ENCODE data around the gene HSPA8. TPM values are rescaled to one million over a fixed set of nuclear protein-coding genes. Genes with fewer than 3 reads are reported as not detected.

HSPA8 gene
- total and polyA plus RNA-seq, 2 of the 4 experiments (the other 2 are of a cell fraction): 2,309 to 4,346 TPM

DNA sequence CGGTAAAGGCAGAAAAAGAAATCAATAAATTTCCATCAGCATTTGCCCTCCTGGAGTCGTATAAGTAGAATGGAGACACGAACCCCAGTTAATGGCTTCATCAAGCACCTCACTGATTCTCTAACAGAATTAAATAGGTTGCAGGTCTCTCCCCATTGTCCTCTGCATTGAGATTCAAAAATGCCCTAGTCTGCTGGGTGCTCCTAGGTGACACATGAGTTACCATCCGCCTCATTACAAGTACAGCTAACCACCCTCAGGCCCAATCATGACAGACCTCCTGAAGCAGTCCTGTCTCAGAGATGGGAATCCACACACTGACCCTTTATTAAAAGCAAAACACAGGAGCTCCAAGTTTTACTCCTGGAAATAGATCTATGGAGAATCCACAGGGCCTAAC lies 31.4 kb downstream of the HSPA8 start:
- Histone ChIP-seq H3K23ac (ENCODE audit: low read depth, low read length) (no peak overlapping the region), H3K4me2 (ENCODE audit: low read depth, low read length) (no peak overlapping the region), H4K91ac (ENCODE audit: insufficient read depth, low read depth, low read length) (no peak overlapping the region), H3K27me3 (ENCODE audit: control insufficient read depth, insufficient read depth, low read length) (peaks cover 17% of the 10 kb centered on the region), H3K79me1 (ENCODE audit: low read depth in 1 of 2, low read length in 2 of 2) (no peaks in the 10 kb centered on the region), H3K36me3 (ENCODE audit: control insufficient read depth, insufficient read depth, low read length) (no peaks in the 10 kb centered on the region), H3K18ac (ENCODE audit: low read depth, low read length) (no peak overlapping the region), H2BK15ac (ENCODE audit: low read depth, low read length) (no peak overlapping the region), H2AK5ac (ENCODE audit: low read depth, low read length) (no peak overlapping the region), H3K27ac (ENCODE audit: insufficient read depth, low read length) (no peak overlapping the region), H3K56ac (ENCODE audit: extremely low read depth, insufficient read depth, low read length) (no peak overlapping the region), H3K9me1 (ENCODE audit: insufficient read depth, low read length) (no peaks in the 10 kb centered on the region), H3K4me3 (ENCODE audit: insufficient read depth, low read depth, low read length) (no peak overlapping the region), H4K5ac (ENCODE audit: low read depth, low read length) (no peak overlapping the region), H4K20me1 (ENCODE audit: insufficient read depth, low read length) (no peaks in the 10 kb centered on the region), H3K4ac (ENCODE audit: low read depth, low read length) (no peak overlapping the region), H4K8ac (ENCODE audit: low read depth in 2 of 2, low read length in 2 of 2) (no peak overlapping the region), H2BK120ac (ENCODE audit: low read depth, low read length) (no peak overlapping the region), H3K9me3 (ENCODE audit: control insufficient read depth, insufficient read depth, low read length) (no peaks in the 10 kb centered on the region), H3K4me1 (ENCODE audit: control insufficient read depth, insufficient read depth, low read length) (no peaks in the 10 kb centered on the region), H2AK9ac (replicated peaks; ENCODE audit: low read depth, low read length, poor library complexity) (no peak overlapping the region), H3K14ac (replicated peaks; ENCODE audit: low read depth, low read length) (no peak overlapping the region), H2AFZ (replicated peaks; ENCODE audit: low read length, poor library complexity) (no peak overlapping the region), H3K9ac (ENCODE audit: low read depth, low read length) (no peak overlapping the region), H2BK20ac (ENCODE audit: low read depth, low read length) (no peak overlapping the region), H2BK5ac (ENCODE audit: low read depth, low read length, poor library complexity, severe bottlenecking) (no peak overlapping the region)
- DNase-seq (no peak), ATAC-seq (ENCODE audit: low read depth) (no peak)
- intact Hi-C loops (cut with micrococcal nuclease) (no loop called here), in situ Hi-C loops (cut with MboI; ENCODE audit: low sequenced_read_pairs) (no loop called here), dilution Hi-C loops (cut with HindIII; ENCODE audit: low sequenced_read_pairs, unreplicated experiment) (loop anchor here (25.0 kb wide), 1 partner anchor 168 kb away; no protein-coding TSS in a partner anchor)
- ChIA-PET CTCF (interaction anchor here (0.5 to 1.0 kb wide), 2 partner anchors 10 to 191 kb away, joined by 3 read pairs; no protein-coding TSS in a partner anchor), POLR2A (ENCODE audit: unreplicated experiment) (no interaction called here)
- no CpG with 5 or more reads among the region's 4 CpGs for WGBS, 2 experiments (ENCODE audit: extremely low coverage in 2 of 2, insufficient read length in 1 of 2)
- BruUV-seq (replicated peaks): no TSS peak
- TF ChIP-seq, protein P1, sequence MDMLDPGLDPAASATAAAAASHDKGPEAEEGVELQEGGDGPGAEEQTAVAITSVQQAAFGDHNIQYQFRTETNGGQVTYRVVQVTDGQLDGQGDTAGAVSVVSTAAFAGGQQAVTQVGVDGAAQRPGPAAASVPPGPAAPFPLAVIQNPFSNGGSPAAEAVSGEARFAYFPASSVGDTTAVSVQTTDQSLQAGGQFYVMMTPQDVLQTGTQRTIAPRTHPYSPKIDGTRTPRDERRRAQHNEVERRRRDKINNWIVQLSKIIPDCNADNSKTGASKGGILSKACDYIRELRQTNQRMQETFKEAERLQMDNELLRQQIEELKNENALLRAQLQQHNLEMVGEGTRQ (IDR thresholded peaks at IDR 0.05; ENCODE audit: low read depth, low read length): no peak
- TF ChIP-seq RCOR1 (IDR thresholded peaks at IDR 0.05; ENCODE audit: insufficient replicate concordance, low read length): no peak
- no peak for TF ChIP-seq MAFK (IDR thresholded peaks at IDR 0.05; ENCODE audit: low read depth, low read length)
- TF ChIP-seq RAD21 (IDR thresholded peaks at IDR 0.05; ENCODE audit: low read length): no peak
- TF ChIP-seq MXI1 (IDR thresholded peaks at IDR 0.05; ENCODE audit: borderline replicate concordance, low read depth, low read length): no peak
- TF ChIP-seq CEBPB (IDR thresholded peaks at IDR 0.05; ENCODE audit: low read depth, low read length): no peak
- TF ChIP-seq NFE2L2 (IDR thresholded peaks at IDR 0.05; ENCODE audit: low read depth, low read length): no peak
- no peak for TF ChIP-seq BHLHE40 (IDR thresholded peaks at IDR 0.05; ENCODE audit: low read depth, low read length)
- no peak for TF ChIP-seq FOS (IDR thresholded peaks at IDR 0.05; ENCODE audit: low read depth, low read length)
- no peak for TF ChIP-seq CHD1 (IDR thresholded peaks at IDR 0.05; ENCODE audit: low read depth, low read length)
- TF ChIP-seq, protein P2, sequence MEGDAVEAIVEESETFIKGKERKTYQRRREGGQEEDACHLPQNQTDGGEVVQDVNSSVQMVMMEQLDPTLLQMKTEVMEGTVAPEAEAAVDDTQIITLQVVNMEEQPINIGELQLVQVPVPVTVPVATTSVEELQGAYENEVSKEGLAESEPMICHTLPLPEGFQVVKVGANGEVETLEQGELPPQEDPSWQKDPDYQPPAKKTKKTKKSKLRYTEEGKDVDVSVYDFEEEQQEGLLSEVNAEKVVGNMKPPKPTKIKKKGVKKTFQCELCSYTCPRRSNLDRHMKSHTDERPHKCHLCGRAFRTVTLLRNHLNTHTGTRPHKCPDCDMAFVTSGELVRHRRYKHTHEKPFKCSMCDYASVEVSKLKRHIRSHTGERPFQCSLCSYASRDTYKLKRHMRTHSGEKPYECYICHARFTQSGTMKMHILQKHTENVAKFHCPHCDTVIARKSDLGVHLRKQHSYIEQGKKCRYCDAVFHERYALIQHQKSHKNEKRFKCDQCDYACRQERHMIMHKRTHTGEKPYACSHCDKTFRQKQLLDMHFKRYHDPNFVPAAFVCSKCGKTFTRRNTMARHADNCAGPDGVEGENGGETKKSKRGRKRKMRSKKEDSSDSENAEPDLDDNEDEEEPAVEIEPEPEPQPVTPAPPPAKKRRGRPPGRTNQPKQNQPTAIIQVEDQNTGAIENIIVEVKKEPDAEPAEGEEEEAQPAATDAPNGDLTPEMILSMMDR (conservative IDR thresholded peaks at IDR 0.05; ENCODE audit: low read depth, low read length): no peak
- no peak for TF ChIP-seq MAZ (IDR thresholded peaks at IDR 0.05; ENCODE audit: borderline replicate concordance, low read depth, low read length)
